ENCODE measurements around the gene NME7.
"Not testable (repeated sequence)": the region's sequence is repeated elsewhere in the genome, so short reads cannot be mapped to it uniquely, and the experiment has no call there.

The NME7 gene

GRCh38 chr1:169340882-169341281, 26.7 kb downstream of the NME7 start:
- DNase-seq = no peak

GRCh38 chr1:169339773-169340172, 27.8 kb downstream of the NME7 start:
- DNase-seq = no peak

GRCh38 chr1:169338617-169339016, 29.0 kb downstream of the NME7 start:
- DNase-seq = no peak

GRCh38 chr1:169336947-169337715, 30.5 kb downstream of the NME7 start:
- DNase-seq = not testable (repeated sequence)

GRCh38 chr1:169334727-169335126, 32.9 kb downstream of the NME7 start:
- DNase-seq = not testable (repeated sequence)

- no peak for DNase-seq
Observed at GRCh38 chr1:169330927-169331326, 36.7 kb downstream of the NME7 start.

- no peak for DNase-seq
Observed at GRCh38 chr1:169329383-169329782, 38.2 kb downstream of the NME7 start.

GRCh38 chr1:169327875-169328274, 39.7 kb downstream of the NME7 start:
- DNase-seq = no peak

GRCh38 chr1:169326956-169327268, 40.7 kb downstream of the NME7 start:
- DNase-seq = no peak

GRCh38 chr1:169326261-169326955, 41.2 kb downstream of the NME7 start:
- DNase-seq = no peak

GRCh38 chr1:169325117-169325516, 42.5 kb downstream of the NME7 start:
- no peak for DNase-seq

- no peak for DNase-seq
Observed at GRCh38 chr1:169322138-169322537, 45.5 kb downstream of the NME7 start.

- no peak for DNase-seq
Observed at GRCh38 chr1:169321539-169321938, 46.1 kb downstream of the NME7 start.

GRCh38 chr1:169318536-169319244, 48.9 kb downstream of the NME7 start:
- DNase-seq = no peak

GRCh38 chr1:169316556-169316955, 51.0 kb downstream of the NME7 start:
- DNase-seq = no peak

- DNase-seq = no peak
Observed at GRCh38 chr1:169312084-169312954, 55.3 kb downstream of the NME7 start.

- no peak for DNase-seq
Observed at GRCh38 chr1:169309178-169310166, 58.1 kb downstream of the NME7 start.

- DNase-seq = no peak
Observed at GRCh38 chr1:169308313-169309039, 59.1 kb downstream of the NME7 start.

GRCh38 chr1:169307176-169307575, 60.4 kb downstream of the NME7 start:
- DNase-seq = peak; percentile 16 to 51

GRCh38 chr1:169305948-169306347, 61.6 kb downstream of the NME7 start:
- no peak for DNase-seq

- DNase-seq = no peak
Observed at GRCh38 chr1:169305356-169305755, 62.2 kb downstream of the NME7 start.

All from NCI-H1930 (cell line).